Glomerular endothelial cell (primary cell): ENCODE results near the gene ARHGEF11. TPM values are rescaled to one million over a fixed set of nuclear protein-coding genes. Genes with fewer than 3 reads are reported as not detected.

ENCODE experiments used
- DNase-seq: peaks from one replicate; pipeline ENCODE4 v3.0.0-alpha.2; 2011; ENCODE audit warnings: low read depth, low spot score; ENCODE audit errors: extremely low read depth
- total RNA-seq: library from RNA; depleted of rRNA; stranded (reverse); fragments of >200 nt; gene quantifications from 2 replicates; pipeline ENCODE4 v1.2.3, GENCODE V29; 2015

ARHGEF11 gene
- total RNA-seq, 1 donor from 2014 or later: 28.2 TPM

DNA sequence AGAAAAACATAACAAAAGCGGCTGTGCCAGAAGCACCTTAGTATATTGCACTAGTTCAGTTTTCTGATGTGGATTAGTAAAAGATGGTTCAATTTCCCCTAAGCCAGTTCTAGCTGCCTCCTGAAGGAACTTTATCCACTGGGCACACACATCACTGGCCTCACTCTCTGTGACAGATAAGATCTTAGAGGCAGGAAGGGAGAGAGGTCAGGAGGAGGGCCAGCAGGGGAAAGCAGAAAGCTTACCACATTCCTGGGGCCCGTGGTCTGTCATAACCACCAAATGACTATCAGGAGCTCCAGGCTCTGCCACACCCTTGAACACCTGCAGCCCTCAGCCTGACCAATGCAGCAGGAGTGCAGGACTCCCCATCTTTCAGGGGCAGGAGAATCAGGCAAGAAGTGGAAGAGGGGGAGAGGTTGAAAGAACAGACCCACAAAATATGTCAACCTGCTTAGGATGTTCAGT lies 87.3 kb downstream of the ARHGEF11 start:
- no peak for DNase-seq

DNA sequence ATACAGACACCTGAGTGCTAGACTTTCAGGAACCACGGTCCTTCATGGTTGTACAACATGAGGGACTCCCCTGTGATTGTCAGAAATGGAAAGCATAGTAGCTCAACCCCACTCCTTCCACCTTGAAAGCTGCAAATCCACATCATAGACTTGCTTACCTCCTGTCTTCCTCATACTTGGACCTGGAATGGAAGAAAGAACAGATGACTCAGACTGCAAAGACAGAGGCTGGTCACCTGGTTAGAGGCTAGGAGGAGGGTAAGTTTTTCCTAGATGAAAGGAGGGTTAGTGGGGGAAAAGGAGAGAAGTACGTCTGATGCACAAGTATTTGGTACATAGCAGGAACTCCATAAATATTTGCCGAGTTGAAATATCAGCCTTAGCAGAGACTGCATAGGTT lies 87.9 kb downstream of the ARHGEF11 start:
- no peak for DNase-seq

DNA sequence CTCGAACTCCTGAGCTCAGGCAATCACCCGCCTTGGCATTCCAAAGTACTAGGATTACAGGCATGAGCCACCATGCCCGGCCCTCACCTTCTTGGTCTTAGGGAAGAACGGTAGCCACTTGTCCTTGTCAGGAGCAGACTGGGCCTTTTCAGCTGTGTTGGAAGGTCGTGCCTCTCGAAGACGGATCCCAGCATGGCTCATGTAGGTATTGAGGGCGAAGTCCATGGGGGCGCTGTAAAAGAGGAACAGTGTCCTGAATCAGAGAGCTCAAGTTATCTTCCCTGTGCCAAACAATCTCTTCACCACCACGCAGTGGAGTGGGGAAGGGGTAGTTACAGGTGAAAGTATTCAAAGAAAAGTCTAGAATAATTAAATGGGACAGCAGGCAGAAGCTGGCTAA lies 89.2 kb downstream of the ARHGEF11 start:
- no peak for DNase-seq

DNA sequence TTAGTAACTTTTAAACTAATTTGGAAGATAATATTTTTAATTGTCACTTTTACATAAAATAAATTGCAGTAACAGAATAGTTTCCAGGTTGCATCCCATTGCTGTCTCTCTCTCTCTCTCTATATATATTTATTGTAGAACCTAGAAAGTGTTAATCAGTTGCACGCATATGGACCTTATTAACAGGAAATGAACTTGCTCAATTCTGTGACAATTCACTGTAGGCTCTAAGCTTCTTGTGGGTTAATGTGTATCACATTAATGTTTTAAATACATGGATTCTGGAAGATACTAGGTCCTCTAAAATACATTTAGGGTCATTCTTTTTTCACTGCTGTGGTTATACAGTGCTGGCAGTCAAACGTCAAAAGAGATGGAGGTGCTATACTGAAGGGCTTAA lies 92.0 kb downstream of the ARHGEF11 start:
- DNase-seq: no peak

DNA sequence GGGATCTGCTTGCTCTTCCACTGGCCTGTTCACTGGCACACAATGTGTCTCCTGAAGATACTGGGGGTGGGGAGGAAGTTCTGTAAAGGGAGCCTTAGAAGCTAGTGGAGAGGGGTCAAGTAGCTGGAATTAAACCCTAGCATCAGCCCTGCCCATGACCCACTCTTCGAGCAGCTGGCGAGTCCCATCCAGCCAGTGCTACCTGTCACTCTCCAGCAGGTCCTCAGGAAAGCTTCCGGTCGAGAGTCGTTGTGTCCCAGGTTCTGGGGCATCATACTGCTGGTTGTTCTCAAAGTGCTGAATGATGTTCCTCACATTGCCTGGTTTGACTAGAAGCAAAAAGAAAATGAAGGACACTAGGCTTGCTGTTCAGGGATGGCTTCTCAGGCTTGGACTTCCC lies 94.2 kb downstream of the ARHGEF11 start:
- no peak for DNase-seq

DNA sequence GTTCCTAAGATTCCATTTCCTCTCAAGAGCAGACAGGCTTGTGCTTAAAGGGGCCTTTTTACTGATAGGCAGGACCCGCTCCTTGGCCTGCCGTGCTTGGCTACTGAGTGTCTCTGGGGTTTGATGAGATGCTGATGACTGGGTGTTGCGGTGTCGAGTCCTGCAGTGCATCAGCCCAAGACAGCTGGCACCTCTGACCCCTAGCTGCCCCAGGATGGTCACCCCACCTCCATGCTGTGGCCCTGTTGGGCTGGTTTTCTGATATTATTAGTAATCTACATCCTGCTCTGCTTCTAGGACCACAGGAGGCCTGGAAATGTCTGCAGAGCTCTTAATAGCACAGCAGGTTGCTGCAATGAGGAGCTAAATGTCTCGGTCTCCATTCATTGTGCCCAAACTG lies 96.4 kb downstream of the ARHGEF11 start:
- DNase-seq: no peak

DNA sequence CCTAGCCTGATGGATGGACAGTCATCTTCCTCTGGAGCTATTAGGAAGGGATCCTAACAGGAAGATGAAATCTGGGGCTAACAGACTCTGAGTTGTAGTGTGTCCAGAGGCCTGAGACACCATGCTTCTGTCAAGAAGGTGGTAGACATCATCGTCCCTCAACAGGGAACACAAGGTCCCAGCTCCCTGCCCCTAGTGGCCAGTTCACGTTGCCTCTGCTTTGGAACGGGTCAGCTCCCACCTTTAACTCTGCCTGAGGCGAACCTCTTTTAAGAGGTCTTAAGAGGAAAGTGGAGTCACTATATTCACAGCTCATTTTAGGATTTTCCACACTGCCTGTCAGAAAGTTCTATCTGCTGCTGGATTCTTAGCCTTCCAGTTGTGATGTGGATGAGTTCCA lies 96.8 kb downstream of the ARHGEF11 start:
- DNase-seq: no peak

DNA sequence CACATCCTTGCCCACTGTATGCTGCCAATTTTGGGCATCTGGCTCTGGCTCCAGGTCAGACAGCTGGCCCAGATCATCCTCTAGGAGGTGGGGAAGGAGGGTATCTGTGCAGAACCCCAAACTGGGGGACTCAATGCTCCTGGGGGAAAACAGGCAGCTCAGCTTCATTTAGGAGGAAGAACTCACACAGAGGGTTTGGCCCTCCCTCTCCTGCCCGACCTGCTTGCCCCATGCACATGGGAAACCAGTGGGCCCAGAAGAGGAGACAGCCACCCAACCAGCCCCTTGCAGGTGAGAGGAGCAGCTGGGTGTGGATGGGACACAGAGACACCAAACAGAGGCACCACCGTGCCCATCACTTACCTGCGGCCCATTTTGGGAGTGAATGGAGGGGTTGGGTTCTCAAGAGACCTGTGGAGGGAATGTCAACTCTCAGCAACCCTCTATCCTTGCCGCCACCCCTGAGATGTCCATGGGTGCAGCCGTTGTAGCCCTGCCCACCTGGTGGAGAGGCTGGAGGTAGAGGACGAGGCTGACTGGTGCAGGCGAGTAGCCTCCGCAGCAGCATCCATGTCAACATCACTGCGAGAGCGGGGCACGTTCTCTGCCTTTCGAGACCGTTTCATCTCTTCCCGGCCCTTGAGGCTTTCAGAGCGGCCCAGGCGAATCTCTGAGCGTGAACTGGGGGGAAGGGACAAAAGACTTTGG lies 97.6 kb downstream of the ARHGEF11 start:
- no peak for DNase-seq

DNA sequence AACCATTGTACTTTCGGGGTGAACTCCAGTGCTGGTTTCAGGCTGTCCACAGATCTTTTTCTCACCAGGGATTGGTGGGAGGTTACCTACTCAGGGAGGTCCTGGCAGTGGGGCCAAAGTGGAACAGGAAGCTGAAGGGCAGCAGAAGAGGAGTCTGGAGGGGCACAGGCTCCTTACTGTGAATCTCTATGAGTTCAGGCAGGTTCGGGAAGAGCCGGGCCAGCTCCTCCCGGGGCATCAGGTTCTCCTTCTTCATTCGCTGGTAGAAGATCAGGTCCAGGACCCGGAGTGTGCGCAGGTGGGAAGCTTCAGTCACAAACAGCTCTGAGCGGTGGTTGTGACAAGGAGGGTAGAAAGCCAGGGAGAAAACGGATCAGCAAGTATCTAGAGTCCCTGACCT lies 98.4 kb downstream of the ARHGEF11 start:
- DNase-seq: no peak

DNA sequence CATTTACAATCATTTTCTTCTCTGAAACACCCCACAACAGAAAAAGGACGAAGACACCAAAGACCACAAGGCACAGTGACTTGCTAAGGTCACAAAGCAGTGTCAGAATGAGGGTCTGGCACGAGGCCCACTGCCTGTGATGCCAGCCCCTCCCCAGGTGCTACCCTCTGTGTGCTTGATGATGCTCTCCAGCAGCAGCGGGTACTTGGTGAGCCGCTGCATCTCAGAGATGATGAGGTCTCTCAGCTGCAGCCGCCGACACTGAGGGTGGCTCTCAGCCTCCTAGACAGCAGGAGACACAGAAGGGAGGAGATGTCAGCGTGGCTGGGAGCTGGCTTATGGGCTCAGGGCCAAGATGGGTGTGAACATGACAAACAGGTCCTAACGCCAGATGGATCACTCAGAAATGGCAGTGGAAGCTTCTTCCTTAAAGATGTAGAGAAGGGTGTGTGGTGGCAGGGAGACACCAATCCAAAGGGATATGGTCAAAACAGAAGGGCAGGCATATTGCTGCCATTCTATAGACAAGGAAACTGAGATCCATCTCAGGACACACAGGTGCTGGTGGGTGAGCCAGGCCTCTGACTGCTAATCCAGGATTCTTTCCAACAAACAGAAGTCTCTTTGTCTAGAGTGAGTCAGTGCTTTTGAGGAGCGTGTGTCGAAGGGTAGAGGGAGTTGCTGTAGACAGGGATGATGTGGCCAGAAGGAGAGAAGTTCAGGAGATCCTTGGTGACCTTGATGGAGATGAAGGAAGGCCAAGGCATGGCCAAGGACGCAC lies 99.5 kb downstream of the ARHGEF11 start:
- no peak for DNase-seq

DNA sequence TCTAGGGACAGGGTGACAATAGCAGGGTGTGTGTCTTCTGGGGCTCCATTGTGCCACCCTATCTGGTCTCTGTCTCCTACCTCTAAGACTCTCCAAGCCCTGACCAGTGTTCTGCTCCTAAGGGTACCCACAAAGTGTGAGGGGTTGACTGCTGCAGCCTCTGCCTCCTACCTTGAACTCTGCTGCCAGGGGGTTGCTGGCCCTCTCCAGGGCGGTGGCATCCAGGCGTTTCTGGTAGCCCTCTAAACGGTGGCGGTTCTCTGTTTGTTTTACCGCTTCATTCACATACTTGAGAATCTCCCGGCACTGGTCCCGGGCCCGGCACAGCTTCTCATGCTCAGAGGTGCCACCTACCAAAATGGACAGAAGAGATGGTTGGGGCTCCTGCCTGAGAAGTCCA lies 100.7 kb downstream of the ARHGEF11 start:
- DNase-seq: no peak

DNA sequence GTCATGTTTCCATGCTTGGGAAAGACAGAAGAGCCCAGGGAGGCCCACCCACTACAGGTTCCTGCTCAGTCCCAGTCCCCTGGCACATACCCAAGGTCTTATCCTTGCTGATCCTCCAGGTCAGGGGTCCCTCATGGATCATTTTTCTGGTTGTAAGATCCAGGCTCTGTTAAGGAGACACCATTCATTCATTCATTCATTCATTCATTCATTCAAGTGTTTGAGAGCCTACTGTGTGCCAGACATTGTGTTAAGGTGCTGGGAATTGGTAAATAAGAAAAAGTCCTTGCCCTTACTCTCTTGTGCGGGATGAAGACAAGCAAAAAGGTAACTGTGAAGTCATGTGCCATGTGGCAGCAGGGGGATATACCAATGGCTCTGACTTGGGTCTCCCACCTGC lies 101.3 kb downstream of the ARHGEF11 start:
- DNase-seq: no peak

DNA sequence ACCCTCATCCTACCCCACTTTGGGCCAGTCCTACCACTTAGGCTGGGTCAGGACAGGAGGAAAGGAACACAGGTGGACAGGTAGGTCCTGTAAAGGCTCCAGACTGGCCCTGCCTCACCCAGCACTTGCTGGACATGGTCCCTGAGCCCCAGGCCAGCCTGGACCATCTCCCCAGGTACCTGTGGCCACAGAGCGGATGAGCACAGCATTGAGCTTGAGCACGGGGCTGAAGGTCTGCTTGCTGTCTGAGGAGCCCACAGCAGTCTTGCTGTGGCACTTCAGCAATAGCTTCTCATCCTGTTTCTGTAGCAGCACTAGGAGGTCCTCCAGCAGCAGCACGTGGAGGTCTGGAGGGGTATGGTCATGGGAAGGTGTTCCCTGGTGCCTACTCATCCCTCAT lies 101.8 kb downstream of the ARHGEF11 start:
- no peak for DNase-seq

DNA sequence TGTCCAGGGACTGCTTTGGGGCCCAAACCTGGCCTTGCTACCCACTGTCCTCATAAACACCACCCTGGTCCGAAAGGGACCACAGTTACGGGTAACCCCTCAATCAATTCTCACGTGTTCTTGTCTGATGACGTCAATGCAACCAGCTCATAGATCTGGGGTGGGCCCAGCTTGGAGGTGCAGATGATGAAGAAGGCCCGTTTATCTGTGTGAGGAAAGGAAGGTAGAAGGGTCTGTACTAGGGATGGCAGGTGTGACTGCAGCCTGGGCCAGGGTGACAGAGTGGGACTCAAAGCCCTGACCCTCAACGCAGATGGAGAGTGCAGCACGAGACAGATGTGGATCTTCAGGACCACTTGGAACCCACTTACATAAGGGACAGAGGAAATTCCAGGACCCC lies 103.0 kb downstream of the ARHGEF11 start:
- DNase-seq: no peak

DNA sequence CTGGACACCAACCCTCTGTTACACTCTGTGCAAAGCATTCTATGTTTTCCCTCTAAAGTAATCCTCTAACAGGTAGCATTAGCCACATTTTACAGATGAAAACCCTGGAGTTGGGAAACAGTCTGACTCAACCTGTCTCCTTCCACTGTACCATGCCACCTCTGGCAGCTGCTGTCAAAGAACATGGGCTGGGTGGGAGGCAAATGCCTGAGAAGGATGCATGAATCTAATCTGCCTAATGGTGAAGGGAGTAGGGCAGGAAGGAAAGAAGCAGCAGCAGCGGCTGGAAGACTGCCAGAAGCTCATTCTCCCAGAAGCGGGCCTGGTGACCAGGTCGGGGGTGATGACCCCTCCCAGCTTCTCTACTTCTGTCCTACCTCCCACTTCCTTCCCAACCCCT lies 103.4 kb downstream of the ARHGEF11 start:
- DNase-seq: no peak

DNA sequence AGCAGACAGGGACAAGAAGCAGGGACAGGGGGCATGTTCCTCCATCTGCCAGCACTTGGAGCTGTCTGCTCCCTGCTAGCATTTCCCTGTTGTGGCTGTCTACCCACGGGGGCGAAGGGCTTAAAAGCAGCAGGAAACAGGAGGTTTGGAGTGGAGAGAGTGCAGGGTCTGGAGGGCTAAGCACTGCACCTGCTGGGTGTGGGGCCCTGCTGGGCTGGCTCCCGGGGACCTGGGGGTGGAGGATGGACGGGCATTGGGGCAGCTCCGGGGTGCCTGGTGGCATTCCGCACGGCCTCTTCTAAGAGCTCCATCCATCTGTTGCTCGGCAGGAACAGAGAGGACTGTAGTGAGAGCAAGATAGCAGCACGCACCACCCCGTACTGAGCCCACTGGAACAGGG lies 103.9 kb downstream of the ARHGEF11 start:
- no peak for DNase-seq

DNA sequence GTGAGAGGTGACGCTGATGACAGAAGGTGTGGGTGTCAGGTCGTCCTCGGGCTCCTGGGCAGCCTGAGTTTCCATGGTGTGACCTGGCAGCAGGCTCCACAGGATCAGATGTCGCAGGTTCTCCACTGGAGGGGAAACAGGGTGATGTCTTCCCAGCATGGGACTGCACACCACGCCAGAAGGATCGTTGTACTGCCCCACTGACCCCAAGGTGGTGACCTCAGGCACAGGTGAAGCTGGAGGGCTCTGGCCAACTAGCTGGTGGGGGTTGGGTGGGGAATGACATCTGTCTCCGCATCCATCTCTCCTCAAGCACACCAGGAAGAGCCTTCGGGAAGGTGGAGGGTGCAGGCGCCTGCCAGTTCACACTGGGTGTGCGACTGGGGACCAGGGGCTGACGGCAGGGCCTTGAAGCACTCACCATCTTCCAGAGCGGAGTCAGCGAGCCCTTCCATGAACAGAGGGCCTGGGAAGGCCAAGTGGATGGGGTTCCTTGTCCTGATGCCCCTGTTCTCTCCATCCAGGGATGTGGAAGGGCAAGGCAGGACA lies 105.7 kb downstream of the ARHGEF11 start:
- no peak for DNase-seq

DNA sequence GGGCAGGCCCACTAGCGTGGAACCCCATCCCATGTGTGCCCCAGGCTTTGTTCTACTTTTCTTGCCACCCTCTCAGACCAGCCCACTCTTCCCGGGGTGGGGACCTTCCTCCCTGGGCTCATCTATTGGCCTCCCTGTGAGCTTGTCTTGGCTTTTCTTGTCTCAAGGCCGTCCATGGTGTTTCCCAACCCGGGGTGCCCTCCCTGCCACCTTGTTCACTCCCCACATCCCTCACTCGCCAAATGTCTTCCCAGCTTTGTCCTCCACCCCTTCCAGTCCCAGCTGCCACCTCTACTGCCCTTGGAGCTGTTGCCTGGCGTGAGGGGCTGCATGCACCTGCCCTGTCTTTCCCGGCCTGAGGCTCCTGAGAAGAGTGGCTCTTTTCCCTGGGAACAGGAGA lies 106.7 kb downstream of the ARHGEF11 start:
- no peak for DNase-seq

DNA sequence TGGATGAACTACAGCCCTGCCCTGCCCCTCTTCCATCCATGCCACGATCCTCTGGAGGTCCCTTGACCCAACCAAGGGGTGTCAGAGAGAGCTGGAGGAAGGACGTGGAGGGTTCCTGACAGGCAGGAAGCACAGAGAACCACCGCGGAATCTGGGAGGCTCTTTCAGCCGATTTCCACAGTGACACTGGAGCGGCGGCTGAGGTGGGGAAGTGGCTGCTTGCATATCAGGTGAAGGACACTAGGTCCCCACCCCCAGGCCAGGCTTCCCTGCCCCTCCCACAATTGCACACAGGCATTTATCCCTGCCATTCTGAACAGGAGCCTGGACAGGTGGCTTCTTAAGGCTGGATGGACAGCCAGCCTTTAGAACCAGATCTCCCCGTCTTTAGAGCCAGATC lies 107.7 kb downstream of the ARHGEF11 start:
- DNase-seq: no peak

DNA sequence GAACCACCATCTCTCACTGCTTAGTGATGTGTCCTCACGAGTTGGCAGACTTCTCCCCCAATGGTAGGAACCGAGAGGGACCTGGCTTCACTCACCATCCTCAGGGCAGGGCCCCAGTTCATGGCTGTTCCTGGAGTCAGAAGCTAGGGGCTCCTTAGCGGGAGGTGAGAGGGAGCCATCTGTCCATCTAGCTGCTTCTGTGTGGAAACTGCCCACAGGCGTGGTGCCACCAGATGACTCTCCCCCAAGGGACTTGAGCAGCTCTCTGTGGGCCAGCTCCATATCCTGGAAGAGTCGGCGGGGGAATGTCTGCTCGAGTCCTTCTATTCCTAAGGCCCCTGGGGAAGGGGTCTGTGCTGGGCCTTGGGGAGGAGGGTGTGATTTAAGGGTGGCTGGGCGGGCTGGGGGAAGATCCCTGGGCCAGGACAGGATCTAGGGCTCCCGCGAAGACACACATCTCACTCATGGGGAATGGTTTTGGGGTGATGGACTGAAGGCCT lies 108.8 kb downstream of the ARHGEF11 start:
- DNase-seq: no peak

DNA sequence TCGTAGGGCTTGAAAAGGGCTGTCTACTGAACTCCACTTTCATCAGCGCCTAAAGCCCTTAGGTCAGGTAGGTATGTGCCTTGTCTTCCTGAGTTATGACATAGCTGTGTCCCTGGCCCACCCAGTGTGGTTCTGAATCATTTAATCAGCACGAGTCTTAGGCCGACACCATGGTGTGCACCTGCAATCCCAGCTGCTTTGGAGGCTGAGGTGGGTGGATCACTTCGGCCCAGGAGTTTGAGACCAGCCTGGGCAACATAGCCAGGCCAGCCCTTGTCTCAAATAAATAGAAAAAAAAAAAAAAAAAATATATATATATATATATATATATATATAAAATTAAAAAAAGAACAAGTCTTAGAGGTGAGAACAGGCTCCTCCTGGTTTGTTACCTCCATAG lies 109.4 kb downstream of the ARHGEF11 start:
- no peak for DNase-seq
